Measurements from ENCODE around the gene P2RX1.

P2RX1 gene

DNA sequence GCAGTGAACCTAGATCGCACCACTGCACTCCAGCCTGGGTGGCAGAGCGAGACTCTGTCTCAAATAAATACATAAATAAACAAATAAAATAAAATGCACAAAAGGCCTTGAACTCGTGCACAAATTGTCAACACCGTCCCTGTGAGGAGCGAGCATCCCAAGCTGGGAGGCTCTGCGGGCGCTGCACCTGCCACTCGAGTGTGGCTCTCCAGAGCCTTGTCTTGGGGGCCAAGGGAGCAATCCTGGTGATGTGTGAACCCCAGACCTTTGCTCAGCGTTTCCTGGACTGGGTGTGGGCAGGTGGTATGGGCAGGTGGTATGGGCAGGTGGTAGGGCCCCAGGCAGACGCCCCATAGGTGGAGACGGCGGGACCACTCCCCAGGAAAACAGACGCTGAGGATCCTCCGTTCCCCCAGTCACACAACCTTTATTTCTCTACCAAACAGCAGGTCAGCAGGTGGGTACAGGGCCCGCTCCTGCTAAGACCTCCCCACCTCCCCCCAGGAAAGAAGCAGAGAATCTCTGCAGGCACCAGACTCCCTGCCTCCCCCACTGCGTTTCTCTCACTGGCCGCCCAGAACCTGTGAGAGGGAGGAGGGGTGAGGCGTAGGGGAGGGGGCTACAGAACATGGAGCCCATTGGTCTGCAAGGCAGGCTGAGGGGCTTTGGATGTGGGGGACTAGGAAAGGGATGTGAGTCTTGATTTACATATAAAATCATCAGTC is 7.4 kb upstream of the P2RX1 start:
- no peak for DNase-seq

DNA sequence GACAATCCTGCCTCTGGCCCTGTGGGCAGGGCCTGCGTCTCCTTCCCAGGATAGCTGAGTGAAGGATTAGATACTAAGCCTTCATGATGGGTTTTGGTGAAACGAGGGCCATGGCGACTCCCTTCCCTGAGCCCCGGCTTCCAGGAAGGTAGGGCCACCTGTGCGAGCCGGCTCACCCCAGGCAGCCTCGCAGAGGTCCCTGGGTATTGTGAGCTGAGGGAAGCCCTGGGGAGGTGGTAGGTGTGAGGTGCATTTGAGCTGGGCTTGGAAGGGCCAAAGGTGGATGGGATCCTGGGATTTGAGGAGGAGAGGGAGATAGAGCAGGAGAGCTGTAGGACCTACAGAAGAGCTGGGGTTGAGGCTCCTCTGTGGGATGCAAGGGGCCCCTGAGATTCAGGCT is 6.5 kb upstream of the P2RX1 start:
- no peak for DNase-seq

DNA sequence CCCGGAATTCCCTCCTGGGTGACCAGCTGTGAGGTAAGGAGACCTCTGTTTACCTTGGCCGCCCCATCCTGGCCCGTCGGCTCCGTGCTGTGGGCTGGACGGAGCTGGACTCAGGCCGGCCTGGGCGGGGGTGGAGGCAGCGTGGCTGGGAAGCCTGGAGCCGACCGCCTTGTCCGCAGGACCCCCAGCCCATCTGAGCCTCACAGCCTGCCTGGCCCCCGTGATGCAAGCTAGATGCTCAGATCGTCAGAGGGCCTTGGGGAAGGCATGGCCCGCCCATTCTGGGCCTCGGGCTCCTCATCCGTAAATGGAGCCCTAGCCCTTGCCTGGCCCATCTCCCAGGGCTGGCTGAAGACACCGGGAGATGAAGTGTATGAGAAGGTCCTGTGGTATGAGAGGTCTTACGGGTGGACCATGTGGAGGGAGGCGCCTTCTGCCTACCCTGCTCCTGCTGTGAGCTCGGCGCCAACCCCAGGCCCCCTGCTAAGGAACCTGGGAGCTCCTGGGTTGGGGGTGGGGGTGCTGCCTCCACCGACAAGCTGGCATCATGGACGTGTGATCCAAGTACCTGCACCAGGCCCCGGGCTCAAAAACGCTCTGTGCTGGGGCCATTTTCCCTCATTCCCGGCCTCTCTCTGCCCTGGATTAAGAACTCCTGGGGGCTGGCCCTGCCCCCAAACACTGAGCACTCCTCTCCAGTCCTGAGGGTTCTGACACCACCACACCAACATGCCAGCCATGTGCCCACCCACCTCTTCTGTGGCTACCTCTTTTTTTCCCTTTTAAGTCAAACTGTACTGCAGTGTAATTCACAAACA is 5.4 kb upstream of the P2RX1 start:
- DNase-seq, result no peak

DNA sequence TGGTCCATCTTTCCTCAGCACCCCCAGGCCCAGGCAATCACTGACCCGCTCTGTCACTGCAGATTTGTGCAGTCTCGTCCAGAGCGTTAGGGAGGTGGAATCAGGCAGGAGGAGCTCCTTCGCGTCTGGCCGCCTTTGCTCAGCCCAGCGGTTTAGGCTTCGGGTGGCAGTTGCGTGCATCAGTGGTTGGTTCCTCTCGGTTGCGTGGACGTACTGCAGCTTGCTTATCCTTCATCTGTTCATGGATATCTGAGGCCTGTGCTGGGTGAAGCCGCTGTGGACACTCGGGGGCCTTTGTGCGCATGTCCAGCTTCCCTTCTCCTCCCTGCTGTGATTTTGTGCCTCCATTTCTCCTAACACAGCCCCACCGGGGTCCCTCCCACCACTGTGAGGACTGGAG is 4.7 kb upstream of the P2RX1 start:
- no peak for DNase-seq

DNA sequence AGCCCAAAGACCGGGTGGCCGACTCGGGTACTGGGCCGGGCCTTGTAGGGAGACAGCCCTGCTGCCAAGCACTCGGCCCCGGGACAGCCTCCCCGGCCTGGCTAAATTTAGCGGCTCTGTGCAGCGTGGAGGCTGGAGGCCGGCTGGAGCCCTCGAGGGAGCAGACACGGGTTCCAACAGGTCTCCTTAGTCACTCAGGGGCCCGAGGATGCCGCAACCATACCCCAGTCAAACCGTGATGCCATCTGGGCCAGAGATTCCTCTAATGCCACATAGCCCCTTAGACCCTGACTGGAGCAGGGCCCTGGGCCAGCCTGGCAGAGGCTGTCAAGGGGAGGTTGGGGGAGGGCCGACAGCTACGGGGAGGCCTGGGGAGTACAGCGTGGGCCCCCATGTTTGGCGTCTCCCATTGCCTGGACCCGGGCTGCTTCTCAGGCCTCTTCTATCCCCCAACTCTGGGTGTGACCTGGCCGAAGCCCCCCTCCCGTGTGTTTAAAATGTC is 2.9 kb upstream of the P2RX1 start:
- no peak for DNase-seq

DNA sequence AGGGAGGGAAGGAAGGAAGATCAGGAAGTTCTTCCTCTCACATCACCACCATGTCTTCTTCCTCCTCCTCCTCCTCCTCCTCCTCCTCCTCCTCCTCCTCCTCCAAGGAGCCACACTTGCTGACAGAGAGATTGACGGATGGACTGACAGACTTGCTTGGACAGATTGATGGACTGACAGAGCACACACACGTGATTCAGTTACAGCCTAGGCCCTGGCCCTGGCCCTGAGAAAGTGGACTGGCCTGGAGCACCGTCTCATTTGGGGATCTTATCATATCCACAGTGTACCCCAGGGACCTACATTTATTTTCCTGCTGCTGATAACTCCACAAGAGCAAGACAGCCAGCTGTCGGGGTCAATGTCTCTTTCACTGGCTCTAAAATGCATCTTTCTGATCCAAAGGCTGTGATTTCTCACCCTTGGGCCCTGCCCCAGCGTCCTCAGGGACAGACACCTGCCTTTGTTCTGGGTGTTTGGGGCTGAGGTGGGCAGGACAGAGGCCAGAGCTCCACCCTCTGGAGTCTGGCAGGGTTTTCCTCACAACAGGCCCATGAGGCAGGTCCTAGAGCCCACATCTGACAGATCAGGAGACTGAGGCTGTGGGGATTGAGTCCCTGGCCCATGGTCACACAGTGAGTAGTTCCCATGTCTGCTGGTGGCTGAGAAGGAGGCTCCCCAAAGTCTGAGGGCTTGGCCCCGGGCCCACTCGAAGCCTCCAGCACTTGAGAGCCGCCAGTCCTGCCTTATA is 2.3 kb upstream of the P2RX1 start:
- DNase-seq, result no peak

DNA sequence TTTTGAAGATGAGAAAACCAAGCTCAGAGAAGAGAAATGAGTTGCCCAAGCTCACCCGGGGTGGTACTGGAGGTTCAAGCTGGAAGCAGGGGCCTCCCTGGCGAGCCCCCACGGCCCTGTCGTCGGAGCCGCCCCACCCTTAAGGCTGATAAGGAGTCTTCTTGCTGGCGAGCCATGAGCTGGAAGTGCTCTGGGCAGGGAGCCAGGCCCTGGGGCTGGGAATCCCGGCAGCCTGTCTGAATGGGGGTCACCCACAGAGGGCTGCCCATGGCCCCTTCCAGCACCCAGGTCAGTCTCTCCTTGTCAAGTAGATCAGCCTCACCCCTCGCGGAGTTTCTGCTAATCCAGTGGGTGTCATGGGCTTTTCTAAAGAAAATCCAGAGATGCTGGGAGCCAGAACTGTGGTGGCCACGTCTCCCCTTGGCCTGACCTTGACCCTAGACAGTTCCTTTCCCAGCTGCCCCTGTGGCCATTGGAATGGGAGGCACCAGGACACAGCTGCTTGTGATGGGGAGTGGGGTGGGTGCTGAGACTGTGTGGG is 1.2 kb upstream of the P2RX1 start:
- DNase-seq, result no peak

DNA sequence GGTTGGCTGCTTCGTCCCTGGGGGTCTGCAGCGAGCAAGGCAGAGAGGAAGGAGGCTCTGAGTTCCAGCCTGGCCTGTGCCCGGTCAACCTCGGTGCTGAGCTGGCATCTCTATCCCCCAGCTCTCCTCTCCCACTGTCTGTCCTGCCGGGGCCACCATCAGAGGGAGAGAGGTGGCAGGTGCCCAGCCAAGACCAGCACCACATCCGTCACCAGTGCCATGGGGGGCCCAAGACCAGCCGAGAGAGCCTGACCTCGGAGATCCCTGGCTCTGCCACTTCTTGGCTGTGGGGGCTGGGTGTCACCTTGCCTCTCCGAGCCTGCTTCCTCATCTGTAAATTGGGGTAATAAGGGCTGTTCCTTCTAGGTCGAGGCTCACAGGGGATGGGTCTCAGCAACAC is 560 bp upstream of the P2RX1 start:
- DNase-seq, result no peak

DNA sequence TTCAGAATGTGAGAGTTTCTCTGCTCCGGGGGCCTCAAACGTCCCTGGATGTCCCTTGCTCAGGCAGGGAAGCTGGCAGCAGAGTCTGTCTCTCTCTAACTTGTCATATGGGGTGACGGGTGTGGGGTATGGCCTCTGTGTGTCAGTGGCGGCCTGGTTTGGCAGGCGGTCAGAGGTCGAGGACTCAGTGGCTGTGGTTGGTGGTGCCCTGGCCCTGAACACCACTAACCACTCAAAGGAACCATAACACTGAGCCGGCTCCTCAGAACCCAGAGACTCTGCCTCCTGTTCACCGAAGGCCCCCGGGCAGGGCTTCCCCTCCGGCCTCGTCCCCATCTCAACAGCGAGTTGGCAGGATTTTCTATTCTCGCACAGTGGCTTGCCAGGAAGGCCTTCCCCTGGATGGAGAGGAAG is 677 bp downstream of the P2RX1 start:
- no peak for DNase-seq

DNA sequence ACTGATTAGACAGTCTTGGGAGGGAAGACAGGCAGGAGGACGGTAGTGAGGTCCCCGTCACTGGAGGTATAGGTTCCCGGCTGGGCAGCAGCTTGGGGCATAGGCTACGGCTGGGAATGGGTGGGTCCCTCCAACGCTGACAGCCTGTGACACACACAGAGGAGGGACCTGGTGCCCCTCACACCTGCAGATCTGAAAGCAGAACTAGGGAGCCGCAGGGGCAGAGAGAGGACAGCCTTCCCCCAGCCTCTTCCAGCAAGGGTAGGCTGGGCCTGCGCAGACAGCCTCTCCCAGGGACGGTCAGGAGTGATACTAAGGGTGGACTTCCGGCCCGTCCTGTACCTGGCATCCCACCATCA is 2.0 kb downstream of the P2RX1 start:
- DNase-seq, result no peak

DNA sequence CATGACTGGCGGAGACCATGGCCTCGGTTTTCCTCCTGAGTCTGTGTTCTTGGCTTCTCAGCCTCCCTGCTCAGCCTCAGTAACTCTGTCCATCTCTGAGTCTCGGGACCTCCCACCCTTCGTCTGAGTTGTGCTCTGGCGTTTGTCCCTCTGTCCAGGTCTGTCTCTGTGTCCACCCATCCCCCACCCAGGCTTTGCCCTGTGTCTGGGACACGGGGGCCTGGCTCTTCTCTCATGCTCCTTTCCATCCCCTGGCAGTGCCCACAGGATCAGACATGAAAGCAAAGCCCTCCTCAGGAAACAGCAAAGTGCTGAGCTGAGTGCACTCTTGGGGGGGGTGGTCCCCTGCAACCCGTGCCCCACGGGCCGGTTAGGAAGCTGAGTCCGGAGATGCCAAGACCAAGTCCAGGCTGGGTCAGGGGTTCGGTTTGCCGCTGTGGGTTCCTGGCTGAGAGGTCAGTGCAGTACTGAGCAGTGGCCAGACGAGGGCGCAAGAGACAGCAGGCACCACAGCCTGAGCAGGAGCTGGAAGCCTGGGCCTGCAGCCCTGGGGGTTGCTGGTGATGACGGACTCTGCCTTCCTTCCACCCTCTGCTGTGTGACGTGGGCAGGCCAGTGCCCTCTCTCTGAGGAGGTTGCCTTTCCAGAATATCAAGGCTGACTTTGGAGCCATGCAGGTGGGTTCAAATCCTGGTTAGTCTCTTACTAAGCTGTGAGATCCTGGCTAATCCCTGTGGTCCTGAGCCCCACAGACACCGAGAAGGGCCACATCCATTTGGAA is 2.5 kb downstream of the P2RX1 start:
- DNase-seq, result peak; percentile 80

DNA sequence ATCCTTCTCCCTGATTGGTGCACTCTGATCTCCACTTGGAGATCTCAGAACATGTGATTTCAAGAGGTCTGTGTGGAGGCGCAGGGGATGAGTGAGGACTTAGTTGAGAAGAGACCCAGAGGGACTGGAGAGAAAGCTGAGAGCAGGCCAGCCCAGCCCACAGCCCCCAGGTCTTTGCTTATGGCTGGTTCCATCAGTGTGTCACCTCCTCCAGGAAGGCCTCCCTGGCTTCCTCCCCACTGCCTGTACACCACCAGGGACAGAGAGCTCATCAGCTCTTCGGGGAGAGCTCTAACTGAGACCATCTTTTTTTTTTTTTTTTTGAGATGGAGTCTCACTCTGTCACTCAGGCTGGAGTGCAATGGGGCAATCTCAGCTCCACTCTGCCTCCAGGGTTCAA is 3.4 kb downstream of the P2RX1 start:
- DNase-seq, result no peak

DNA sequence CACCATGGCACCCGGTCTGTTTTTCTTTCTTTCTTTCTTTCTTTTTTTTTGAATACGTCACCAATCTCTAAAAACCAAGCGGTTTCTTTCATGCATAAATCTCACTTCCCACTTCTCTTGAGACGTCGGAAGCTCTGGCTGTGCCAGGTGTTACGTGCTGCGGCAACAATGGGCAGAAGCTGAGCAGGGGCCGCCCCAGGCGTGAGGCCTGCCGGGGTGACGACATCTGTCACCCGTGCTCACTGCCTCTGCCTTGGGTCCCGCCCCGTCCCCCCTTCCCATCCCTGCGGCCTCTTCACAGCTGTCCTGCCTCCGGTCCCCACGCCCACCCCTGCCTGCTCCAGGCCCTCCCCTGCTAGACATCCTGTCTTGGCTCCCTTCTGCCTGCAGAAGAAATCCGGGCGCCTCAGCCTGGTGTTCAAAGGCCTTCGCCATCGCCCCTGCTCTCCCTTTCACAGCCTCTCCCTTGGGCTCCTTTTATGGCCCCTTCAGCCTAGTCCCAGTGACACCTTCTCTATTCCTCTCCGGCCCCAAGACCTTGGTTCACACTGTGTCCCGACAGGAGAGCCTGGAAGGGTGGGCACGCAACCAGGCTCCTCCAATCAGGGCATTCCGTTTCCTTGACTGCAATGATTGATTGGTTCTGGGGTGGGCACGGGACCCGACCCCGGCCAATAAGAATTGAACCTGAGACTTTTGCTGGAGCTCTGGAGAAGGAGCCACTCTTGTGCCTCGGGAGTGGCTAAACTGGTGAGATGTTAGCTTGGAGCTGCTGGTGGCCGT is 4.8 kb downstream of the P2RX1 start:
- peak; percentile 65 for DNase-seq

DNA sequence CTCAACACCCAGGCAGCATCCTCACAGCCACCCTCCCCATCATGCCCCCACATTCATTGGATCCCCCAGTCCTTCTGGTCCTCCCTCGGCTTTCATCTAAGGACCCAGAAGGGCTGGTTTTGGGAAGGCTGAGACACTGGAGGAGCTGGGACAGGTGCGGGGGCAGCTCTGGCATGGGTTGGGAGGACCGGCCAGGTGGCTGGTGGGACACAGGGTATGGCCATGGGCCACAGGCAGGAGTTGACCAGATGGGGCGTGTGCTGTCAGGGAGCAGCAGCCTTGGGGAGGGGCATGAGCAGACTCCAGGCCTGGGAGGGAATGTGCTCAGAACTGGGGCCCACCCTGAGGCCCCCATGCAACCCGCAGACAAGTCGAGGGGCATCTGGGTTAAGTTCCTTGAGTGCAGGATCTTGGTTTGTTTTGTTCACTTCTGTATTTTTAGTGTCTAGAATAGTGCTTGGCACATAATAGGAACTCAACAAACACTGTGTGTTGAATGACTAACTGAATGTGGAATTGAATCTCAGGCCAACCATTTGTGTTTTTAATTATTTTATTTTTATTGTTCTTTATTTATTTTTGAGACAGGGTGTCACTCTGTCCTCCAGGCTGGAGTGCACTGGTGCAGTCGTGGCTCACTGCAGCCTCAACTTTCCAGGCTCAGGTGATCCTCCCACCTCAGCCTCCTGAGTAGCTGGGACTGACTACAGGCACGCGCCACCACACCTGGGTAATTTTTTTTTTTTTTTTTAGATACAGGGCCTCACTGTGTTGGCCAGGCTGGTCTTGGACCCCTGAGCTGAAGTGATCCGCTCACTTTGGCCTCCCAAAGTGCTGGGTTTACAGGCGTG is 5.6 kb downstream of the P2RX1 start:
- no peak for DNase-seq

DNA sequence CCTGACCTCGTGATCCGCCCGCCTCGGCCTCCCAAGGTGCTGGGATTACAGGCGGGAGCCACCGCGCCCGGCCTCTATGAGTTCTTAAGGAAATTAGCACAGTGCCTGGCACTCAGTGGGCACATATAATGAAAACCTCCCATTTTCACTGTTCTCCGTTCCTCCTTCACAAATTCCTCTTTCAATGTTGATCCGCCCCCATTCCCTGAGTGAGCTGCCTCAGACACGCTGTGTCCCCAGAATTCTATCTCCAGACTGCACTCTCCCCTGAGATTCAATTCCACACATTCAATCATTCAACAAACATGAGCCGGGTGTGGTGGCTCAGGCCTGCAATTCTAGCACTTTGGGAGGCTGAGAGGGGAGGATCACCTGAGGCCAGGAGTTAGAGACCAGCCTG is 7.0 kb downstream of the P2RX1 start:
- no peak for DNase-seq

DNA sequence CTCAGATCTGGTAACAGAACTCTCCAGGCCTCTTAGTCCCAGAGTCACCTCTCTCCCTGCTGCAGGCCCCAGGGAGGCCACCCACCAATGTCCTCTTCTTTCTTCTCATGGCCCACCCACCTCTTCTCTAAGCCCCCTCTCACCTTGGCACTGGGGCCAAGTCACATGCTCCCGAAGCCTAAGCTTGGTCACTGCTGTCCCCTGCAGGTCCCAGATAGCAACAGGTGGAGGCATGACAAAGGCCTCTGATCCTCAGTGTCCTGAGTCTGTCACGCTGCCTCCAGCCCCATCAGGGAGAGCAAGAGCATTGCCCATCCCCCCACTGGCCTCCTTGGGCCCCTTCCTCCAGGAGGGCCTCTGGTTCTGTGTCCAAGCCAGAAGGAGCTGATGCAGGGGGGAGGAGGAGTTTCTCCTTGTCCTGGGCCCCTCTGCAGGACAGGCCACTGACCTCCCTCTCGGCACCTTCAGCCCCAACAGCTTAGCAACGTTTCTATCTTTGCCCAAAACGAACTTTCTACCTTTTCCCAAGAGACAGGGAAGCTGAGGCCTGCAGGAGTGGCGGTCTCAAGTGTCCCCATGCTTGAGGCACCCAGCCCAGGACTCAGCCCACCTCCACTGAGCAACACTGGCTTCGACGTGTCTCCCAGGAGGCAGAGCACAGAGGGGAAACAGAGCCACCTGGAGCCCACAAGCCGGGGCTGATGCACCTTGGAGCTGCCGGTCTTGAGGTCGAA is 8.6 kb downstream of the P2RX1 start:
- DNase-seq, result no peak

DNA sequence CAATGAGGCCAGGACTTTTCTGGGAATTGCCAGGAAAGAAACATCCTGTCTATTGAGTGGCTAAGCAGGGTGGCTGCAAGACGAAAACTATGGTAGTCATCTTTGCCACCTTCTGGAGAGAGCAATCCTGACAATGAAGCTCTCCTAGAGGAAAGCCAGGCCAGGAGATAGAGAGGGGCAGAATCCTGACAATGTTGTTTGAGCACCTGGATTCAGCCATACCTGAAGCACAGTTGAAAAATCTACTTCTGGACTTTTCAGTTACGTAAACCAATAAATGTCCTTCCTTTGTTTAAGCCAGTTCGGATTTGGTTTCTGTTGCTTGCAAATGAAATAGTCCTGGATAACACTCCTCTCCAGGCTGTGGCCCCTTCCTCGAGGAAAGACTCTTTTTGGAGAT is 9.4 kb downstream of the P2RX1 start:
- DNase-seq, result no peak

DNA sequence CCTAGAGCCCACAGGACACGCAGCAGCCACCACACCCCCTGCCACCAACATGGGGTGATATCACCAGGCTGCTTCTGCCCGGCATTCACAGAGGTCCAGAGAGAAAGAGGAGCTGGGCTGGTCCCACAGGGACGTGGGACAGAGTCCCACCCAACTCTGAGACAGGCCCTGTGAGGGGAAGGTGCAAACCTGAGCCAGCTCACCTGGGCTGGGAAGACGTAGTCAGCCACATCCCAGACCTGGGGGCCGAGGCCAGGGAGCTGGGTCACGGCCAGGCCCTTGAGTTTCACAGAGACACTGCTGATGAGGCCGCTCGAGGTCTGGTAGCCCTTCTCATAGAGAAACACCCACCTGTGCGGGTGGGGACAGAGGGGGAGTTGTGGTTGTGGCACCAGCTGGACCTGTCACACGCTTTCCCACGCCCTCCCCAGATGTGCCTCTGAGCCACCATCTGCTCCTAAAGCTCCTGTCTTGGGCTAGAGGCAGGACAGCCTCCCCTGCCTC is 11.2 kb downstream of the P2RX1 start:
- no peak for DNase-seq

DNA sequence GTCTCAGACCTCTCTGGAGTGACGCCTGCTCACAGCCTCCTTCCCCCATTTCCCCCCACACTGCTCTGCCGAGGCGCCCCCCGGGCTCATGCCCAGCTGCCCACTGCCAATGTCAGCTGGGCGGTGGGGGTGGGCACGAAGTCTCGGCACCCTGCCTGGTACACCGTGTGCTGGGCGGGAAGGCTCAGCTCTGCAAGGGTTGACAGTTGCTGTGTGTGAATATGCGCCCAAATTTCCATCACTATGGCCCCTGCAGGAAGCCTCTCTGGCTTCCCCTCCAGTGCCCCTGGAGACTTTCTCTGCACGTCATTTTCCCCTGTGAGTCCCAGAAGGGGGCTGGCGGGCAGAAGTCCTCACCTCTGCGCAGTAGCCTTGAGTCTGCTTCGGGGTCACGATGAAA is 11.8 kb downstream of the P2RX1 start:
- no peak for DNase-seq

DNA sequence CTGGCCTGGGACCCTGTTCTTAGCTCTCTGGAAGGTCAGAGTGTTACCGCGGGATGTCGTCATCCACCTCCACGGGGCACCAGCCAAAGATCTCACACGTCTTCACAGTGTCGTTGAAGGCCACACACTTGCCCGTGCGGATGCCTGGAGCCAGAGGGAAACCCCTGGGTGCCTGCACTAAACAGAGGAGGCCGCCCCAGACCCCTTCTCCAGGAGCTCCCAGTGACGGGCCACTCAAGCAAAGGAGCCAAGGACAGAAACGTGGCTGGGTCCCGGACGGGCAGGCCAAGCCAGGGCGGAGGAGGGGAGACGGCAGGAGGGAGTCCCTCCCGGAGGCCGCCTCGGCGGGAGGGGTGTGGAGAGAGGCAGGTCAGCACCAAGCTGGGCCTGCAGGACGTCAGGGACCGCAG is 12.4 kb downstream of the P2RX1 start:
- DNase-seq, result no peak

Data from activated CD4-positive, alpha-beta T cell treated with anti-CD3 and anti-CD28 coated beads, Interleukin-2, amount 50 U/mL, for 1 hour (primary cell).